PFSK-1 (cell line): ENCODE data around the gene CD80.

Experiments
- FOXP2 ChIP-seq: optimal IDR thresholded peaks from 2 replicates; pipeline ENCODE3; 2011; ENCODE audit warnings: borderline replicate concordance, control low read depth, inconsistent platforms; ENCODE audit not compliant: insufficient read depth; ENCODE audit errors: extremely low read length, extremely low read depth
- POLR2AphosphoS5 ChIP-seq: IDR thresholded peaks from 2 replicates; pipeline ENCODE4 v1.6.1; 2012; ENCODE audit warnings: low read depth, mild to moderate bottlenecking, control low read depth, low read length, moderate library complexity
- REST ChIP-seq, 2 experiments: IDR thresholded peaks; 2 replicates each; pipeline versions ENCODE4 v1.6.1 to v1.8.0; 2011 to 2012; ENCODE audit warnings: low read depth in 2 of 2, low read length in 2 of 2, control low read depth in 1 of 2, inconsistent platforms in 1 of 2, mild to moderate bottlenecking in 1 of 2, moderate library complexity in 1 of 2; ENCODE audit not compliant: insufficient read depth in 1 of 2
- SIN3A ChIP-seq: IDR thresholded peaks from 2 replicates; pipeline ENCODE4 v1.6.1; 2012; ENCODE audit warnings: mild to moderate bottlenecking, low read length, moderate library complexity, borderline replicate concordance; ENCODE audit not compliant: insufficient read depth
- TAF1 ChIP-seq: IDR thresholded peaks from 2 replicates; pipeline ENCODE4 v1.6.1; 2012; ENCODE audit warnings: low read length, control low read depth, borderline replicate concordance; ENCODE audit not compliant: insufficient read depth

CD80 gene

GRCh38 chr3:119485563-119485962, 73.9 kb downstream of the CD80 start:
- TF ChIP-seq REST (IDR thresholded peaks at IDR 0.05; ENCODE audit: insufficient read depth in 1 of 2, low read depth in 2 of 2, low read length in 2 of 2) (no peak), POLR2AphosphoS5 (no peak), SIN3A (no peak), TAF1 (no peak), FOXP2 (no peak)

- TF ChIP-seq TAF1 (no peak), FOXP2 (no peak), REST (IDR thresholded peaks at IDR 0.05; ENCODE audit: insufficient read depth in 1 of 2, low read depth in 2 of 2, low read length in 2 of 2) (no peak)
Measured at GRCh38 chr3:119483101-119483500, 76.3 kb downstream of the CD80 start.

DNA sequence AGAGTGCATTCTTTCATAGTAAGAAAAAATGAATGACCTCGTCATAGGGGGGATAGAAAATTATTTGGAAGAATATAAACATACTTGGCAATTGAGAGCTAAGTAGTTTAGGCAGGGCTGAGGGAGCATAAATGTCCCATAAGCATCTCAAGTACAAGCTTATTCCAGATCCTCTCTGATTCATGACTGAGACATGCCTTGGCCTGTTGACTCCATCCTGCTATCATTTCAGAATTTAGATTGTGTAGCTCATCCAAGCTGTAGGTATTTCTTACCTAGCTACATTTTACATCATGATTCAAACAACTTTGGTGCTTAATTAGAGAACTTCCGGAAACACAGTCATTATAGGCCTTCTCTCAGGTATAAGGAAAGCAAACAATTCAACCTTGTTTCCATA, 78.3 kb downstream of the CD80 start:
- TF ChIP-seq TAF1, result no peak
- no peak for TF ChIP-seq SIN3A
- TF ChIP-seq REST (IDR thresholded peaks at IDR 0.05; ENCODE audit: insufficient read depth in 1 of 2, low read depth in 2 of 2, low read length in 2 of 2), result no peak
- no peak for TF ChIP-seq FOXP2
- no peak for TF ChIP-seq POLR2AphosphoS5
